Heart left ventricle (tissue), 13 donors: ENCODE results near the gene NOL6.

Experiments
- POLR2A ChIP-seq, 2 donors: fragments of 450-650 bp; IDR thresholded peaks; one replicate each; pipeline ENCODE4 v1.6.1; 2017; ENCODE audit warnings: antibody characterized with exemption in 2 of 2, mild to moderate bottlenecking in 2 of 2, moderate library complexity in 2 of 2
- TF ChIP-seq, protein P1 (sequence below), 12 donors: fragments of 200-600 bp; sonication (generic) in 4 of 12; IDR thresholded peaks; one replicate each; pipeline versions ENCODE4 v1.5.0 to v1.8.0; 2018 to 2022; ENCODE audit warnings: antibody characterized with exemption in 12 of 12, mild to moderate bottlenecking in 5 of 12
- donor health status: ischemic (EF 13 %, LVEDD 7.1; RV severe dilation, severe dysfunction).
- donor health status: DM: no; HTN: yes; CAD: no.
- donor health status: DM: no; HTN: no; CAD: no.
- donor health status: ischemic (EF 25% LVEDD 6.9; RV normal size, moderate dysfunction).
- donor health status: ischemic (EF 25% LVEDD 5.7; RV mildly dilated, moderate dysfunction).
- donor health status: ischemic (EF 35%, LVEDD 5.7; RV mildly dilated, moderate dysfunction).
- donor health status: nonischemic (EF 11% LVEDD 7.7; RV severe dilation, severe dysfunction).
- donor health status: DM: yes; HTN: yes; CAD: no.
- donor health status: PGD.
- donor health status: ischemic (EF 29% LVEDD 5.4; RV normal size, mild dysfunction).
- donor health status: nonischemic (EF 23%, LVEDD 6.1; RV moderate dilation, normal function).

GRCh38 chr9:33475357-33475756 is 1.6 kb upstream of the NOL6 start:
- TF ChIP-seq, protein P1, sequence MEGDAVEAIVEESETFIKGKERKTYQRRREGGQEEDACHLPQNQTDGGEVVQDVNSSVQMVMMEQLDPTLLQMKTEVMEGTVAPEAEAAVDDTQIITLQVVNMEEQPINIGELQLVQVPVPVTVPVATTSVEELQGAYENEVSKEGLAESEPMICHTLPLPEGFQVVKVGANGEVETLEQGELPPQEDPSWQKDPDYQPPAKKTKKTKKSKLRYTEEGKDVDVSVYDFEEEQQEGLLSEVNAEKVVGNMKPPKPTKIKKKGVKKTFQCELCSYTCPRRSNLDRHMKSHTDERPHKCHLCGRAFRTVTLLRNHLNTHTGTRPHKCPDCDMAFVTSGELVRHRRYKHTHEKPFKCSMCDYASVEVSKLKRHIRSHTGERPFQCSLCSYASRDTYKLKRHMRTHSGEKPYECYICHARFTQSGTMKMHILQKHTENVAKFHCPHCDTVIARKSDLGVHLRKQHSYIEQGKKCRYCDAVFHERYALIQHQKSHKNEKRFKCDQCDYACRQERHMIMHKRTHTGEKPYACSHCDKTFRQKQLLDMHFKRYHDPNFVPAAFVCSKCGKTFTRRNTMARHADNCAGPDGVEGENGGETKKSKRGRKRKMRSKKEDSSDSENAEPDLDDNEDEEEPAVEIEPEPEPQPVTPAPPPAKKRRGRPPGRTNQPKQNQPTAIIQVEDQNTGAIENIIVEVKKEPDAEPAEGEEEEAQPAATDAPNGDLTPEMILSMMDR (IDR thresholded peaks at IDR 0.05) = no peak
- no peak for TF ChIP-seq POLR2A (IDR thresholded peaks at IDR 0.05)
